ENCODE measurements around the gene STAT3.

- TF ChIP-seq, protein P1, sequence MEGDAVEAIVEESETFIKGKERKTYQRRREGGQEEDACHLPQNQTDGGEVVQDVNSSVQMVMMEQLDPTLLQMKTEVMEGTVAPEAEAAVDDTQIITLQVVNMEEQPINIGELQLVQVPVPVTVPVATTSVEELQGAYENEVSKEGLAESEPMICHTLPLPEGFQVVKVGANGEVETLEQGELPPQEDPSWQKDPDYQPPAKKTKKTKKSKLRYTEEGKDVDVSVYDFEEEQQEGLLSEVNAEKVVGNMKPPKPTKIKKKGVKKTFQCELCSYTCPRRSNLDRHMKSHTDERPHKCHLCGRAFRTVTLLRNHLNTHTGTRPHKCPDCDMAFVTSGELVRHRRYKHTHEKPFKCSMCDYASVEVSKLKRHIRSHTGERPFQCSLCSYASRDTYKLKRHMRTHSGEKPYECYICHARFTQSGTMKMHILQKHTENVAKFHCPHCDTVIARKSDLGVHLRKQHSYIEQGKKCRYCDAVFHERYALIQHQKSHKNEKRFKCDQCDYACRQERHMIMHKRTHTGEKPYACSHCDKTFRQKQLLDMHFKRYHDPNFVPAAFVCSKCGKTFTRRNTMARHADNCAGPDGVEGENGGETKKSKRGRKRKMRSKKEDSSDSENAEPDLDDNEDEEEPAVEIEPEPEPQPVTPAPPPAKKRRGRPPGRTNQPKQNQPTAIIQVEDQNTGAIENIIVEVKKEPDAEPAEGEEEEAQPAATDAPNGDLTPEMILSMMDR (conservative IDR thresholded peaks at IDR 0.05), result no peak
- no peak for TF ChIP-seq EZH2 (IDR thresholded peaks at IDR 0.05; ENCODE audit: low read depth)
Observed at GRCh38 chr17:42281571-42282096, 106.6 kb downstream of the STAT3 start.

Measured in PC-9 (cell line).